OCI-LY1 (cell line): ENCODE measurements around the gene TFEB.

Source experiments
- H2AFZ ChIP-seq: fragments of 200-600 bp; sonication (generic), shearing (Covaris generic); 2 replicates; pipeline ENCODE4 v1.6.0; 2014; ENCODE audit warnings: antibody characterized with exemption, mild to moderate bottlenecking, low read length
- H3F3A ChIP-seq: fragments of 200-600 bp; sonication (generic), shearing (Covaris generic); 2 replicates; pipeline ENCODE4 v1.6.0; 2014; ENCODE audit warnings: mild to moderate bottlenecking, antibody characterized with exemption, low read length, moderate library complexity; ENCODE audit not compliant: insufficient read depth
- H3K27ac ChIP-seq: fragments of 200-600 bp; sonication (generic); 2 replicates; pipeline ENCODE4 v1.5.1; 2014; ENCODE audit warnings: low read length, mixed run types, mild to moderate bottlenecking, low read depth; ENCODE audit not compliant: poor library complexity, severe bottlenecking
- H3K27me3 ChIP-seq: fragments of 200-600 bp; sonication (generic); 2 replicates; pipeline ENCODE4 v1.6.0; 2014; ENCODE audit warnings: antibody characterized with exemption, mild to moderate bottlenecking, low read length, moderate library complexity; ENCODE audit not compliant: insufficient read depth
- H3K36me3 ChIP-seq: fragments of 200-600 bp; sonication (generic); 2 replicates; pipeline ENCODE4 v1.6.1; 2014; ENCODE audit warnings: mild to moderate bottlenecking, antibody characterized with exemption, low read length, moderate library complexity, mixed read lengths; ENCODE audit not compliant: insufficient read depth
- H3K4me1 ChIP-seq: fragments of 200-600 bp; sonication (generic); 2 replicates; pipeline ENCODE4 v1.5.1; 2014; ENCODE audit warnings: mild to moderate bottlenecking, low read length, moderate library complexity; ENCODE audit not compliant: insufficient read depth, severe bottlenecking
- H3K4me2 ChIP-seq: fragments of 200-600 bp; sonication (generic), shearing (Covaris generic); 2 replicates; pipeline ENCODE4 v1.6.1; 2014; ENCODE audit warnings: low read length
- H3K4me3 ChIP-seq: fragments of 200-600 bp; sonication (generic); 2 replicates; pipeline ENCODE4 v1.5.1; 2014; ENCODE audit warnings: low read length, low read depth, mild to moderate bottlenecking, mixed read lengths; ENCODE audit not compliant: poor library complexity, severe bottlenecking
- H3K79me2 ChIP-seq: fragments of 200-600 bp; shearing (Covaris generic); 2 replicates; pipeline ENCODE4 v1.6.1; 2016; ENCODE audit warnings: mixed run types, low read length, mixed read lengths; ENCODE audit not compliant: insufficient read depth
- H3K9ac ChIP-seq: fragments of 200-600 bp; sonication (generic), shearing (Covaris generic); 2 replicates; pipeline ENCODE4 v1.6.1; 2014; ENCODE audit warnings: mild to moderate bottlenecking, low read length, mixed read lengths
- H3K9me2 ChIP-seq: fragments of 200-600 bp; sonication (generic), shearing (Covaris generic); 2 replicates; pipeline ENCODE4 v1.6.1; 2014; ENCODE audit warnings: low read depth, mild to moderate bottlenecking, low read length, mixed read lengths
- H3K9me3 ChIP-seq: fragments of 200-600 bp; shearing (Covaris generic); 2 replicates; pipeline ENCODE4 v1.6.1; 2014; ENCODE audit warnings: low read length, mixed read lengths
- H4K20me1 ChIP-seq: fragments of 200-600 bp; sonication (generic), shearing (Covaris generic); 2 replicates; pipeline ENCODE4 v1.6.0; 2016; ENCODE audit warnings: mild to moderate bottlenecking, low read length; ENCODE audit not compliant: insufficient read depth
- EZH2 ChIP-seq: fragments of 200-600 bp; sonication (generic), shearing (Covaris generic); IDR thresholded peaks from 2 replicates; pipeline ENCODE4 v1.8.0; 2017; ENCODE audit warnings: borderline replicate concordance, mixed run types, mild to moderate bottlenecking, antibody characterized with exemption, low read length, moderate library complexity, mixed read lengths
- TF ChIP-seq, protein P1 (sequence below): fragments of 200-600 bp; sonication (generic), shearing (Covaris generic); IDR thresholded peaks from 2 replicates; pipeline ENCODE4 v1.5.1; 2017; ENCODE audit warnings: mild to moderate bottlenecking, antibody characterized with exemption, low read length, moderate library complexity, mixed read lengths

TFEB gene

DNA sequence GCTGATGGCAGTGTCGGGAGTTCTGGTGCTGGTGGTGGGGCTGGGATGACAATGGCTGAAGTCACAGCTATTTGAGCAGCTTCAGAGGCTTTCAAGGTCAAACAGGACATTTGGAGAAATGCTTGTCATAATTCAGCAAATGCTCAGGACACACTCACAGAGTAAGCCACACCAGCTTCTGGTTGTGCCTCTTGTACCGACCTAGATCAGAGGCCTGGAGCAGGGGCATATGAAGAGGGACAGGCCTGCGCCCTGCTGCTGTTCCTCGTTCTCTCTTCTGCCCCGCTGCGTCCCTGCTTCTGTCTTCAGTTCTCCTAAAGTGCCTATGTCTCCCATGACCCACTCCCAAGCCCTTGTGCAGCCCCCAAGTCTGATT lies 12.7 kb upstream of the TFEB start:
- Histone ChIP-seq H3K9me3 (no peaks in the 10 kb centered on the region), H3K4me3 (no peak overlapping the region), H4K20me1 (no peaks in the 10 kb centered on the region), H3K27me3 (no peaks in the 10 kb centered on the region), H3K79me2 (no peaks in the 10 kb centered on the region), H3K9ac (no peak overlapping the region), H3K36me3 (no peaks in the 10 kb centered on the region), H3K4me2 (no peak overlapping the region), H2AFZ (no peak overlapping the region), H3K4me1 (no peaks in the 10 kb centered on the region), H3K27ac (no peak overlapping the region), H3K9me2 (no peaks in the 10 kb centered on the region), H3F3A (no peaks in the 10 kb centered on the region)
- no peak for TF ChIP-seq EZH2
- TF ChIP-seq, protein P1, sequence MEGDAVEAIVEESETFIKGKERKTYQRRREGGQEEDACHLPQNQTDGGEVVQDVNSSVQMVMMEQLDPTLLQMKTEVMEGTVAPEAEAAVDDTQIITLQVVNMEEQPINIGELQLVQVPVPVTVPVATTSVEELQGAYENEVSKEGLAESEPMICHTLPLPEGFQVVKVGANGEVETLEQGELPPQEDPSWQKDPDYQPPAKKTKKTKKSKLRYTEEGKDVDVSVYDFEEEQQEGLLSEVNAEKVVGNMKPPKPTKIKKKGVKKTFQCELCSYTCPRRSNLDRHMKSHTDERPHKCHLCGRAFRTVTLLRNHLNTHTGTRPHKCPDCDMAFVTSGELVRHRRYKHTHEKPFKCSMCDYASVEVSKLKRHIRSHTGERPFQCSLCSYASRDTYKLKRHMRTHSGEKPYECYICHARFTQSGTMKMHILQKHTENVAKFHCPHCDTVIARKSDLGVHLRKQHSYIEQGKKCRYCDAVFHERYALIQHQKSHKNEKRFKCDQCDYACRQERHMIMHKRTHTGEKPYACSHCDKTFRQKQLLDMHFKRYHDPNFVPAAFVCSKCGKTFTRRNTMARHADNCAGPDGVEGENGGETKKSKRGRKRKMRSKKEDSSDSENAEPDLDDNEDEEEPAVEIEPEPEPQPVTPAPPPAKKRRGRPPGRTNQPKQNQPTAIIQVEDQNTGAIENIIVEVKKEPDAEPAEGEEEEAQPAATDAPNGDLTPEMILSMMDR: no peak

DNA sequence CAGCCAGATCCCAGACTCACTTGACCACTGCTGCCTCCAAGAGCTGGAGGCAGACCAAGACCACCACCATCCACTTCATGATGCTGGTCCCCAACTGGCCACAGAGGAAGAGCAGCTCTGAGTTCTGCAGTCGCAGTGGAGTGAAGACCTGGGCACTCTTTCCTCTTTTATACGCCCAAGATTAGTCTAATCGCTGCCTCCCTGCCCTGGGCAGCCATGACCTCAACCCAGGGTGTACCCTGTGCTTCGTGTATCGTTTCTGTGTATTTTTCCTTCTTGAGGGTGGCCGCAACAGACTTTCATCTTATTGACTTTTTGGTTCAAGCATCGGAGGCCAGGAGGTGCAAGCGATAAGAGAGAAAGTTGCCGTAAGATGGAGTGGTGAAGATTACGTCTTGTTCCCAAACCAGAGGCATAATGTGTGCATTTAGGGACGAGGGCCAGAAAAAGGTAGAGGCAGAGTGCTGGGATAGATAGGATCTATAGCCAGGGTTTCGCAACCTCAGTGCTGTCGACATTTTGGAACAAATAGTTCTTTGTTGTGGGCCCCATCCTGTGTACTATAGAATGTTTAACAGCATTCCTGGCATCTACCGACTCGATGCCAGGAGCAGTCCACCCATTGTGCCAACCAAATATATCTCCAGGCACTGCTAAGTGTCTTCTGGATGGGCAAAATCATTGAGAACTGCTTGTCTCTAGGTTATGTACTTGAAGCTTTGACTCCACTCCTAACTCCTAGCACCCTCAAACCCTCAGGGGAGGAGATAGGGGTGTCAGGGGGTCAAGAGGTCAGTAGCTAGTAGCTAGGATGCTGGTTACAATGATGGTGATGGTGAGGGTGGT lies 12.1 kb upstream of the TFEB start, which contains the start of gene PGC:
PGC (minus strand) TSS at position 142 of the 846 bp plus-strand sequence; CDS start at position 79, 63 bp downstream.
- H3K4me2 ChIP-seq: no peak within 1 kb of the TSS
- no peaks in the 10 kb centered on the region for H3F3A ChIP-seq
- H3K4me1 ChIP-seq: no peaks in the 10 kb centered on the region
- no peaks in the 10 kb centered on the region for H4K20me1 ChIP-seq
- H3K27me3 ChIP-seq: no peaks in the 10 kb centered on the region
- H3K27ac ChIP-seq: no peak within 1 kb of the TSS
- H3K9ac ChIP-seq: no peak within 1 kb of the TSS
- no peaks in the 10 kb centered on the region for H3K36me3 ChIP-seq
- H3K9me3 ChIP-seq: no peaks in the 10 kb centered on the region
- H2AFZ ChIP-seq: no peak within 1 kb of the TSS
- no peak within 1 kb of the TSS for H3K4me3 ChIP-seq
- H3K79me2 ChIP-seq: no peaks in the 10 kb centered on the region
- H3K9me2 ChIP-seq: no peaks in the 10 kb centered on the region
- no peak for TF ChIP-seq EZH2
- TF ChIP-seq, protein P1: no peak

DNA sequence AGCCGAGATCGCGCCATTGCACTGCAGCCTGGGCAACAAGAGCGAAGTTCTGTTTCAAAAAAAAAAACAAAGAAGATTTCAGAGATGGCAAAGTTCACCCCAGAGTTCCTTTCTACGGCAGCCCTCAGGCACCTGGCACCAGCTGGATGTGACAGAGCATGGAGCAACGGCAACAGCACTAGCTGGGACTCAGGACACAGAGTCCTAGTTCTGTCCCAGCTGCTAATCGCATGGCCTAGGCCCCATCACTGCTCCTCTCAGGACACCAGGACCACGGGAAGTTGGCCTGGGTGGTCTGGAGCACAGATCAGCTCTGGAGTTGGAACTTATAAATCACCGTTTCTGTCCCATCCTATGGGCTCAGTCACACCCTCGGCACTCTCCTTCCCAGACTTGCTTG lies 10.7 kb upstream of the TFEB start:
- H3K79me2 ChIP-seq: no peaks in the 10 kb centered on the region
- no peaks in the 10 kb centered on the region for H4K20me1 ChIP-seq
- H3K9ac ChIP-seq: no peak overlapping the region
- H3K27ac ChIP-seq: no peak overlapping the region
- no peaks in the 10 kb centered on the region for H3F3A ChIP-seq
- no peaks in the 10 kb centered on the region for H3K4me1 ChIP-seq
- no peaks in the 10 kb centered on the region for H3K27me3 ChIP-seq
- no peak overlapping the region for H3K4me2 ChIP-seq
- H3K4me3 ChIP-seq: no peak overlapping the region
- no peaks in the 10 kb centered on the region for H3K9me3 ChIP-seq
- no peaks in the 10 kb centered on the region for H3K9me2 ChIP-seq
- no peaks in the 10 kb centered on the region for H3K36me3 ChIP-seq
- no peak for TF ChIP-seq EZH2
- TF ChIP-seq, protein P1: no peak
- no peak overlapping the region for H2AFZ ChIP-seq
